Right cardiac atrium (tissue), 5 donors: Measurements from ENCODE around the gene RAP1GDS1. TPM values are rescaled to one million over a fixed set of nuclear protein-coding genes. Genes with fewer than 3 reads are reported as not detected.

ENCODE experiments used
- ATAC-seq, 2 donors: fragments of 200-7000 bp; cut with Tn5 transposase; one replicate each; pipeline versions ENCODE4 v1.8.0 to v1.9.1; 2020; ENCODE audit warnings: moderate library complexity in 2 of 2, mild to moderate bottlenecking in 1 of 2
- DNase-seq, 3 donors: peaks; one replicate each; pipeline ENCODE4 v3.0.0-alpha.2; 2020
- H3K27ac ChIP-seq: one replicate; pipeline ENCODE4 v1.5.1; 2013; ENCODE audit warnings: mild to moderate bottlenecking, low read length, control low read depth, moderate library complexity
- H3K27me3 ChIP-seq: one replicate; pipeline ENCODE4 v1.6.1; 2013; ENCODE audit not compliant: control insufficient read depth, insufficient read depth
- H3K4me1 ChIP-seq: one replicate; pipeline ENCODE4 v1.6.1; 2013; ENCODE audit warnings: low read length; ENCODE audit not compliant: control insufficient read depth, insufficient read depth
- H3K4me3 ChIP-seq: one replicate; pipeline ENCODE4 v1.5.1; 2013; ENCODE audit warnings: low read length, control low read depth
- H3K9me3 ChIP-seq: one replicate; pipeline ENCODE4 v1.6.1; 2013; ENCODE audit warnings: low read length; ENCODE audit not compliant: control insufficient read depth
- WGBS: extraction: QIAGEN DNeasy Blood & Tissue Kit; methylation state at CpG from one replicate; pipeline ENCODE4 v1.1.7; 2013; 5-methylcytosine and 5-hydroxymethylcytosine counted together
- intact Hi-C, 4 donors: fragments of 100-400 bp; cut with DNase I; formaldehyde crosslinking; loops; one replicate each; pipeline versions ENCODE4 v1.11.0 to v1.14.0; 2022 to 2023
- polyA plus RNA-seq: library from polyadenylated mRNA; stranded (reverse); fragments of 200-250 nt; gene quantifications from one replicate; pipeline ENCODE4 v1.2.3, GENCODE V29; 2013
- total RNA-seq, 4 donors: library from RNA; stranded (reverse); fragmentation: NEBNext Ultra II Directional; extraction: Animal tissue kit (Norgen Biotek cat#: 25700); gene quantifications; one replicate each; pipeline ENCODE4 v1.2.1, GENCODE V29; 2021
- donor health status: healthy with polysubstance abuse.
- donor health status: DM: no; HTN: yes; CAD: no.
- donor health status: DM: no; HTN: no; CAD: no.
- donor health status: DM: no; HTN: yes; CAD: no; lungs with severe emphysema.
- donor health status: DM: yes; HTN: yes; CAD: no.

RAP1GDS1 gene
- total and polyA plus RNA-seq, 5 donors = 5.0 to 14.8 (median 11.6) TPM

- DNase-seq (no peak), ATAC-seq (no peak)
- Histone ChIP-seq H3K4me3 (no peak overlapping the region), H3K4me1 (no peaks in the 10 kb centered on the region), H3K27me3 (no peaks in the 10 kb centered on the region), H3K27ac (no peak overlapping the region), H3K9me3 (no peaks in the 10 kb centered on the region)
- intact Hi-C loops = no loop called here
- 88% methylated on average over 1 of the region's 1 CpG for WGBS
Measured at GRCh38 chr4:98249831-98250230, 11.4 kb upstream of the RAP1GDS1 start.

GRCh38 chr4:98253499-98253898 is 7.7 kb upstream of the RAP1GDS1 start:
- WGBS = 77% methylated on average over 1 of the region's 1 CpG
- intact Hi-C loops = no loop called here
- ATAC-seq (no peak), DNase-seq (no peak)
- no peaks in the 10 kb centered on the region for H3K9me3 ChIP-seq
- H3K27me3 ChIP-seq = no peaks in the 10 kb centered on the region
- no peaks in the 10 kb centered on the region for H3K4me1 ChIP-seq
- H3K27ac ChIP-seq = no peak overlapping the region
- H3K4me3 ChIP-seq = no peak overlapping the region

GRCh38 chr4:98260047-98260578 is 1.1 kb upstream of the RAP1GDS1 start:
- no peaks in the 10 kb centered on the region for H3K27me3 ChIP-seq
- peak overlapping the region; percentile 93 for H3K4me3 ChIP-seq
- H3K4me1 ChIP-seq = peaks cover 3% of the 10 kb centered on the region
- peak in 1 of 3 donors; percentile 82 for DNase-seq
- H3K27ac ChIP-seq = peak overlapping the region; percentile 81
- 1% methylated on average over 24 of the region's 24 CpGs for WGBS
- no peaks in the 10 kb centered on the region for H3K9me3 ChIP-seq
- peak; percentile 42 to 51 for ATAC-seq
- intact Hi-C loops = no loop called here

- Histone ChIP-seq H3K4me3 (peak overlapping the region; percentile 93), H3K9me3 (no peaks in the 10 kb centered on the region), H3K27me3 (no peaks in the 10 kb centered on the region), H3K27ac (peak overlapping the region; percentile 85), H3K4me1 (peaks cover 3% of the 10 kb centered on the region)
- peak; percentile 33 to 72 (median 70) for DNase-seq
- ATAC-seq = peak; percentile 19 to 30
- intact Hi-C loops = no loop called here
- WGBS = under 1% methylated on average over 78 of the region's 78 CpGs
Measured at GRCh38 chr4:98261405-98262291, 464 bp downstream of the RAP1GDS1 start.

- 5% methylated on average over 5 of the region's 5 CpGs for WGBS
- intact Hi-C loops = no loop called here
Measured at GRCh38 chr4:98262431-98262830, 1.2 kb downstream of the RAP1GDS1 start.

GRCh38 chr4:98267498-98267897 is 6.3 kb downstream of the RAP1GDS1 start:
- H3K4me1 ChIP-seq = no peaks in the 10 kb centered on the region
- no peak overlapping the region for H3K4me3 ChIP-seq
- H3K9me3 ChIP-seq = no peaks in the 10 kb centered on the region
- DNase-seq (no peak), ATAC-seq (no peak)
- H3K27me3 ChIP-seq = no peaks in the 10 kb centered on the region
- intact Hi-C loops = no loop called here
- WGBS = 100% methylated on average over 2 of the region's 2 CpGs
- H3K27ac ChIP-seq = no peak overlapping the region

More at GRCh38 chr4:98262431-98262830, 1.2 kb downstream of the RAP1GDS1 start:
- Histone ChIP-seq H3K9me3 (no peaks in the 10 kb centered on the region), H3K27ac (no peak overlapping the region), H3K27me3 (no peaks in the 10 kb centered on the region), H3K4me1 (peaks cover 3% of the 10 kb centered on the region), H3K4me3 (peak overlapping the region; percentile 93)
- ATAC-seq (no peak), DNase-seq (no peak)

- Histone ChIP-seq H3K9me3 (no peaks in the 10 kb centered on the region), H3K4me3 (no peak overlapping the region), H3K4me1 (no peaks in the 10 kb centered on the region), H3K27me3 (no peaks in the 10 kb centered on the region), H3K27ac (no peak overlapping the region)
- ATAC-seq (no peak), DNase-seq (no peak)
- WGBS = 95% methylated on average over 2 of the region's 2 CpGs
- intact Hi-C loops = no loop called here
Measured at GRCh38 chr4:98275145-98275544, 14.0 kb downstream of the RAP1GDS1 start.

GRCh38 chr4:98283219-98284189 is 22.3 kb downstream of the RAP1GDS1 start:
- DNase-seq (no peak), ATAC-seq (no peak)
- H3K9me3 ChIP-seq = no peaks in the 10 kb centered on the region
- H3K4me3 ChIP-seq = no peak overlapping the region
- H3K27me3 ChIP-seq = no peaks in the 10 kb centered on the region
- 75% methylated on average over 3 of the region's 3 CpGs for WGBS
- no peak overlapping the region for H3K27ac ChIP-seq
- no peaks in the 10 kb centered on the region for H3K4me1 ChIP-seq
- intact Hi-C loops = no loop called here

- H3K4me1 ChIP-seq = no peaks in the 10 kb centered on the region
- ATAC-seq (no peak), DNase-seq (no peak)
- H3K27me3 ChIP-seq = no peaks in the 10 kb centered on the region
- no peak overlapping the region for H3K4me3 ChIP-seq
- no peaks in the 10 kb centered on the region for H3K9me3 ChIP-seq
- no peak overlapping the region for H3K27ac ChIP-seq
- intact Hi-C loops = no loop called here
- WGBS = 81% methylated on average over 3 of the region's 3 CpGs
Measured at GRCh38 chr4:98284640-98285046, 23.5 kb downstream of the RAP1GDS1 start.

- Histone ChIP-seq H3K27ac (no peak overlapping the region), H3K27me3 (no peaks in the 10 kb centered on the region), H3K4me3 (no peak overlapping the region), H3K9me3 (no peaks in the 10 kb centered on the region), H3K4me1 (no peaks in the 10 kb centered on the region)
- DNase-seq (no peak), ATAC-seq (no peak)
- intact Hi-C loops = no loop called here
- WGBS = 98% methylated on average over 3 of the region's 3 CpGs
Measured at GRCh38 chr4:98285676-98286075, 24.5 kb downstream of the RAP1GDS1 start.

GRCh38 chr4:98287328-98287727 is 26.1 kb downstream of the RAP1GDS1 start:
- DNase-seq (no peak), ATAC-seq (no peak)
- intact Hi-C loops = no loop called here
- Histone ChIP-seq H3K4me3 (no peak overlapping the region), H3K4me1 (no peaks in the 10 kb centered on the region), H3K27ac (no peak overlapping the region), H3K27me3 (no peaks in the 10 kb centered on the region), H3K9me3 (no peaks in the 10 kb centered on the region)
